HepG2 (cell line): ENCODE results near the gene EFNA4. TPM values are rescaled to one million over a fixed set of nuclear protein-coding genes. Genes with fewer than 3 reads are reported as not detected.
A peak's percentile ranks its signal among the peaks of the same experiment; 100 is the strongest.

Experiments used
- BORCS8-MEF2B ChIP-seq: sonication (generic); formaldehyde crosslinking; IDR thresholded peaks from 2 replicates; pipeline ENCODE4 v1.8.0; 2022; ENCODE audit warnings: mild to moderate bottlenecking, missing genetic modification reagents
- KDM3A ChIP-seq: IDR thresholded peaks from 2 replicates; pipeline ENCODE4 v1.6.1; 2018; ENCODE audit warnings: low read depth, missing compliant biosample characterization
- SAP130 ChIP-seq: IDR thresholded peaks from 2 replicates; pipeline ENCODE4 v1.6.1; 2016; ENCODE audit warnings: low read depth
- SMC3 ChIP-seq: IDR thresholded peaks from 2 replicates; pipeline ENCODE4 v1.6.1; 2011; ENCODE audit warnings: low read length, improper control_type of control experiment
- SOX6 ChIP-seq, 2 experiments: fragments of 450-650 bp in 1 of 2; sonication (generic) in 1 of 2; formaldehyde crosslinking in 1 of 2; IDR thresholded peaks; 2 replicates each; pipeline versions ENCODE4 v1.4.0 to v1.6.1; 2017 to 2020; ENCODE audit warnings: antibody characterized with exemption in 1 of 2, mild to moderate bottlenecking in 1 of 2, missing genetic modification reagents in 1 of 2
- polyA plus RNA-seq, 8 experiments: library from polyadenylated mRNA; depleted of rRNA in 3 of 8; stranded (reverse) in 7 of 8; unstranded in 1 of 8; fragments of >200 nt; fragmentation: Illumina TruSeq in 4 of 8; extraction: Trizol in 4 of 8; gene quantifications; 2 replicates each; pipeline versions ENCODE4 v1.2.1 to v1.2.3, GENCODE V29; 2011 to 2016; ENCODE audit warnings: low read depth in 4 of 8, missing spikeins in 1 of 8, mixed read lengths in 1 of 8; ENCODE audit not compliant: insufficient read depth in 1 of 8
- total RNA-seq, 5 experiments: library from RNA; depleted of rRNA; stranded (reverse); fragments of >200 nt; fragmentation: Illumina TruSeq; extraction: Trizol; gene quantifications; 2 replicates each; pipeline ENCODE4 v1.2.3, GENCODE V29; 2016; ENCODE audit warnings: low read depth in 1 of 5
- TF ChIP-seq, protein P1 (sequence below): sonication (generic); formaldehyde crosslinking; IDR thresholded peaks from 2 replicates; pipeline ENCODE4 v1.4.0; 2020; ENCODE audit warnings: missing genetic modification reagents
- TF ChIP-seq, protein P2 (sequence below): sonication (generic); formaldehyde crosslinking; IDR thresholded peaks from 2 replicates; pipeline ENCODE4 v1.5.1; 2020; ENCODE audit warnings: mild to moderate bottlenecking, missing genetic modification reagents, moderate library complexity
- TF ChIP-seq, protein P3 (sequence below): sonication (generic); formaldehyde crosslinking; conservative IDR thresholded peaks from 2 replicates; pipeline ENCODE4 v1.8.0; 2022; ENCODE audit warnings: mild to moderate bottlenecking, moderate library complexity, missing genetic modification reagents

The EFNA4 gene
- total and polyA plus RNA-seq, 2 of the 13 experiments (the other 11 are each of a cell fraction or from before 2014, with no cell fraction given) = 12.0 to 17.2 TPM

DNA sequence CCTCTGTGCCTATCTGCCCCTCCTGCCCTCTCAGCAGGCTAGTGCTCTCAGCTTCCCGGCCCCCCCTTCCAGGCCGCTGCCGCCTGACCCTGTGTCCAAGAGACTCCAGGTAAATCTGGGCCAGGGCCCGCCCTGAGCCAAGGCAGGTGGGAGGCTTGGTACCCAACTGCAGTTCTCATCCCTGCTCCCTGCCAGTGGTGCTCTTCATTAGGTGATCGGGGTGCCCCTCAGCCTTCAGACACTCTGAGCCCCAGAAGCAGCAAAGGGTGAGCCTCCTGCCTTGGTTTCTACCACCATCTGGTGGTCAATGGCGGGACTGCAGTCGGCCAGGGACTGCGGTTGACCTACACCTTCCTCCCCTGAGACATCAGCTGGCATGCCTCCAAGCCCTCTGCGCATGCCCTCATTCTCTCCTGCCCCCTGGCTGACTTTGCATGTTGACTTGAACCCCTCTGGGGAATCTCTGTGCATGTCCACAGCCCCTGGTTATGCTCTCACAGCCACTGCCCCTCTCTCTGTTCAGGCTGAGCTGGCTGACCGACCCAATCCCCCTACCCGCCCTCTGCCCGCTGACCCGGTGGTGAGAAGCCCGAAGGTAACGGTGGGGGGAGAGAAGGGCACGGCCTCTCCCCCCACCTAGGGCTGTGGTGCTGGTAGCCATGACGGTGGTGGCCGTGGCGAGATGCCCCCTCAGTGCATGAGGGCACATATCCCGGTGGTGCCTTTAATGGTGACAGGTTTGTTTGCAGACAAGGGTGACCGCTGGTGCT lies 2.0 kb upstream of the EFNA4 start (continued):
- TF ChIP-seq, protein P1, sequence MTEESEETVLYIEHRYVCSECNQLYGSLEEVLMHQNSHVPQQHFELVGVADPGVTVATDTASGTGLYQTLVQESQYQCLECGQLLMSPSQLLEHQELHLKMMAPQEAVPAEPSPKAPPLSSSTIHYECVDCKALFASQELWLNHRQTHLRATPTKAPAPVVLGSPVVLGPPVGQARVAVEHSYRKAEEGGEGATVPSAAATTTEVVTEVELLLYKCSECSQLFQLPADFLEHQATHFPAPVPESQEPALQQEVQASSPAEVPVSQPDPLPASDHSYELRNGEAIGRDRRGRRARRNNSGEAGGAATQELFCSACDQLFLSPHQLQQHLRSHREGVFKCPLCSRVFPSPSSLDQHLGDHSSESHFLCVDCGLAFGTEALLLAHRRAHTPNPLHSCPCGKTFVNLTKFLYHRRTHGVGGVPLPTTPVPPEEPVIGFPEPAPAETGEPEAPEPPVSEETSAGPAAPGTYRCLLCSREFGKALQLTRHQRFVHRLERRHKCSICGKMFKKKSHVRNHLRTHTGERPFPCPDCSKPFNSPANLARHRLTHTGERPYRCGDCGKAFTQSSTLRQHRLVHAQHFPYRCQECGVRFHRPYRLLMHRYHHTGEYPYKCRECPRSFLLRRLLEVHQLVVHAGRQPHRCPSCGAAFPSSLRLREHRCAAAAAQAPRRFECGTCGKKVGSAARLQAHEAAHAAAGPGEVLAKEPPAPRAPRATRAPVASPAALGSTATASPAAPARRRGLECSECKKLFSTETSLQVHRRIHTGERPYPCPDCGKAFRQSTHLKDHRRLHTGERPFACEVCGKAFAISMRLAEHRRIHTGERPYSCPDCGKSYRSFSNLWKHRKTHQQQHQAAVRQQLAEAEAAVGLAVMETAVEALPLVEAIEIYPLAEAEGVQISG (CRISPR knock-in tag) = peak; percentile 15; the same call in 1 of the 2 replicates
- TF ChIP-seq BORCS8-MEF2B (CRISPR knock-in tag) (peak; percentile 45; the same call in 1 of the 2 replicates), SAP130 (CRISPR knock-in tag) (peak; percentile 31; the same call in 1 of the 2 replicates), SOX6 (IDR thresholded peaks at IDR 0.05) (no peak), SOX6 (CRISPR knock-in tag; IDR thresholded peaks at IDR 0.05) (peak; percentile 42; the same call in 1 of the 2 replicates), SMC3 (peak; percentile 87), KDM3A (CRISPR knock-in tag) (0 out of 2 replicates have a peak, but pooled peaks have one; percentile 46)
- TF ChIP-seq, protein P2, sequence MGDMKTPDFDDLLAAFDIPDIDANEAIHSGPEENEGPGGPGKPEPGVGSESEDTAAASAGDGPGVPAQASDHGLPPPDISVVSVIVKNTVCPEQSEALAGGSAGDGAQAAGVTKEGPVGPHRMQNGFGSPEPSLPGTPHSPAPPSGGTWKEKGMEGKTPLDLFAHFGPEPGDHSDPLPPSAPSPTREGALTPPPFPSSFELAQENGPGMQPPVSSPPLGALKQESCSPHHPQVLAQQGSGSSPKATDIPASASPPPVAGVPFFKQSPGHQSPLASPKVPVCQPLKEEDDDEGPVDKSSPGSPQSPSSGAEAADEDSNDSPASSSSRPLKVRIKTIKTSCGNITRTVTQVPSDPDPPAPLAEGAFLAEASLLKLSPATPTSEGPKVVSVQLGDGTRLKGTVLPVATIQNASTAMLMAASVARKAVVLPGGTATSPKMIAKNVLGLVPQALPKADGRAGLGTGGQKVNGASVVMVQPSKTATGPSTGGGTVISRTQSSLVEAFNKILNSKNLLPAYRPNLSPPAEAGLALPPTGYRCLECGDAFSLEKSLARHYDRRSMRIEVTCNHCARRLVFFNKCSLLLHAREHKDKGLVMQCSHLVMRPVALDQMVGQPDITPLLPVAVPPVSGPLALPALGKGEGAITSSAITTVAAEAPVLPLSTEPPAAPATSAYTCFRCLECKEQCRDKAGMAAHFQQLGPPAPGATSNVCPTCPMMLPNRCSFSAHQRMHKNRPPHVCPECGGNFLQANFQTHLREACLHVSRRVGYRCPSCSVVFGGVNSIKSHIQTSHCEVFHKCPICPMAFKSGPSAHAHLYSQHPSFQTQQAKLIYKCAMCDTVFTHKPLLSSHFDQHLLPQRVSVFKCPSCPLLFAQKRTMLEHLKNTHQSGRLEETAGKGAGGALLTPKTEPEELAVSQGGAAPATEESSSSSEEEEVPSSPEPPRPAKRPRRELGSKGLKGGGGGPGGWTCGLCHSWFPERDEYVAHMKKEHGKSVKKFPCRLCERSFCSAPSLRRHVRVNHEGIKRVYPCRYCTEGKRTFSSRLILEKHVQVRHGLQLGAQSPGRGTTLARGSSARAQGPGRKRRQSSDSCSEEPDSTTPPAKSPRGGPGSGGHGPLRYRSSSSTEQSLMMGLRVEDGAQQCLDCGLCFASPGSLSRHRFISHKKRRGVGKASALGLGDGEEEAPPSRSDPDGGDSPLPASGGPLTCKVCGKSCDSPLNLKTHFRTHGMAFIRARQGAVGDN (CRISPR knock-in tag) = peak; percentile 43
- TF ChIP-seq, protein P3, sequence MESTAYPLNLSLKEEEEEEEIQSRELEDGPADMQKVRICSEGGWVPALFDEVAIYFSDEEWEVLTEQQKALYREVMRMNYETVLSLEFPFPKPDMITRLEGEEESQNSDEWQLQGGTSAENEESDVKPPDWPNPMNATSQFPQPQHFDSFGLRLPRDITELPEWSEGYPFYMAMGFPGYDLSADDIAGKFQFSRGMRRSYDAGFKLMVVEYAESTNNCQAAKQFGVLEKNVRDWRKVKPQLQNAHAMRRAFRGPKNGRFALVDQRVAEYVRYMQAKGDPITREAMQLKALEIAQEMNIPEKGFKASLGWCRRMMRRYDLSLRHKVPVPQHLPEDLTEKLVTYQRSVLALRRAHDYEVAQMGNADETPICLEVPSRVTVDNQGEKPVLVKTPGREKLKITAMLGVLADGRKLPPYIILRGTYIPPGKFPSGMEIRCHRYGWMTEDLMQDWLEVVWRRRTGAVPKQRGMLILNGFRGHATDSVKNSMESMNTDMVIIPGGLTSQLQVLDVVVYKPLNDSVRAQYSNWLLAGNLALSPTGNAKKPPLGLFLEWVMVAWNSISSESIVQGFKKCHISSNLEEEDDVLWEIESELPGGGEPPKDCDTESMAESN (CRISPR knock-in tag) = 0 out of 2 replicates have a peak, but pooled peaks have one; percentile 62
